GM13976 (cell line): Measurements from ENCODE around the gene WWOX.

Experiments used
- DNase-seq: peaks from one replicate; pipeline ENCODE4 v3.0.0; 2012; ENCODE audit warnings: low spot score
- CTCF ChIP-seq: IDR thresholded peaks from 2 replicates; pipeline ENCODE4 v1.5.1; 2012; ENCODE audit warnings: borderline replicate concordance, mild to moderate bottlenecking; ENCODE audit not compliant: insufficient read depth; ENCODE audit errors: extremely low read depth, missing control alignments, control extremely low read depth
- in situ Hi-C: fragments of 300-500 bp; cut with MboI; formaldehyde crosslinking; loops from one replicate; pipeline ENCODE4 v1.12.0; 2022; ENCODE audit warnings: low sequenced_read_pairs, mixed read lengths, inconsistent platforms; ENCODE audit not compliant: unreplicated experiment

Gene WWOX

DNA sequence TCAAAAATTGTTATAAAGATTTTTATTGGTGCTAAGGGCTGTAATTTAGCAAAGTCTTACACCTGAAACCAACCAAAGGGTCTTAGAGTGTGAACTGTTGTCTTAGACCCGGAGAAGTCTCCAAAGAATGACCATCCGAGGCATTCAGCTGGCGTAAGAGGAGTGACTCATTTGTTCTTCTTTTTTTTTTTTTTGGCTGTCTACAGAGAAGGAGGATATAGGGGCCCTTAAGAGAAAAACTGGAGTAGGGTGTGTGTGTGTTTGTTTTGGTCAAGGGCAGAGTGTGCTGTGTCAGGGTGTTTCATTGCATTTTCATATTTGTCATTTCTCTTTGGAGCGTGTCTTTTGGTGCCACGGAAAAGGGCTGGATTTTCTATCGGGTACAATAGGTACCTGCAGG is 508.0 kb downstream of the WWOX start:
- in situ Hi-C loops: no loop called here
- TF ChIP-seq CTCF: no peak
- no peak for DNase-seq

GRCh38 chr16:78608305-78608776 is 508.9 kb downstream of the WWOX start:
- TF ChIP-seq CTCF: no peak
- in situ Hi-C loops: no loop called here
- DNase-seq: no peak

DNA sequence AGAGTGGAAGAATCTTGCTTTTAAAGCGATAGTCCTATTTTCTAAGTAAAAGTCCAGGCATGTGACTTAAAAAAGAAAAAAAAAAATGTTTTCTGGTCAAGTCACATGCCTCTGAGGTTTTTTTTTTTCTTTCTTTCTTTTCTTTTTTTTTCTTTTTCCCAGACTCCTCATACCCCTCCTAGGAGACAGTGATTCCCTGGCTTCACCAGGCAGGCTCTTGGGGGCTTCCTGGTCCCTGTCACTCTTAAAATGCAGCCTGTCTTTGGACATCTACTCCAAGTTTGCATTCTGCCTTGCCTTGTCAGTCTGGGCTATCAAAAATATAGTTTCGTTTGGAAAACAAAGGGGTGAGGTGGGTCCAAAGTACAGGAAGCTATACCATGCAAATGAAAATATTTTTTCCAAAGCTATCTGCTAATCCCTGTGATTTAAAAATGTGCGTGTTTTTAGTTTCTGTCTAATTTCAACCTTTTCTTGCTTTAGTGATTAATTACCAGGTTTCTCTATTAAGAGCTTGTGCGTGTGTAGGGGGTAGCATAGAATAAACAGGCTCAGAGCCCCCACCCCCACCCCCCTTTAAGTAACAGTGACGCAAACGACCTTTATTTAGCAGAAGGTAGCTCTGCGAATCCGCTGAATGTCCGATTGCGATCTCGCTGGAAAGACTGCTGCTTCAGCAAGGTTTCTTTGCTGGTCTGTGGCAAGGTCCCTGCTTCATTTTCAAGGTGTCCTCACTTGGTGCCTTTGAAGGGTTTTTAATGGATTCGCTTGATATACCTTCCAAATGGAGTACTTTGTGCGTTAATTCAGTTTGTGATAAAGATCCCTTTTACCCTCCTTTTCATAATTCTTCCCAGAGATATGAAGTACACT is 510.2 kb downstream of the WWOX start:
- in situ Hi-C loops: no loop called here
- DNase-seq: no peak
- TF ChIP-seq CTCF: no peak

GRCh38 chr16:78611318-78611717 is 511.9 kb downstream of the WWOX start:
- DNase-seq: no peak
- TF ChIP-seq CTCF: no peak
- in situ Hi-C loops: no loop called here

- no peak for DNase-seq
Measured at GRCh38 chr16:78619811-78620210, 520.4 kb downstream of the WWOX start.

GRCh38 chr16:78620291-78620690 is 520.8 kb downstream of the WWOX start:
- in situ Hi-C loops: no loop called here
- DNase-seq: no peak
- no peak for TF ChIP-seq CTCF

More at GRCh38 chr16:78619811-78620210, 520.4 kb downstream of the WWOX start:
- in situ Hi-C loops: no loop called here
- TF ChIP-seq CTCF: no peak
